OCI-M2 (cell line): ENCODE data around the gene FAM181A.

Experiments
- DNase-seq: peaks from one replicate; lab custom pipeline; 2025; ENCODE audit not compliant: unreplicated experiment; lab: John Stamatoyannopoulos, UW

The FAM181A gene

GRCh38 chr14:93928184-93929047, 1.3 kb downstream of the FAM181A start:
- no peak for DNase-seq

DNA sequence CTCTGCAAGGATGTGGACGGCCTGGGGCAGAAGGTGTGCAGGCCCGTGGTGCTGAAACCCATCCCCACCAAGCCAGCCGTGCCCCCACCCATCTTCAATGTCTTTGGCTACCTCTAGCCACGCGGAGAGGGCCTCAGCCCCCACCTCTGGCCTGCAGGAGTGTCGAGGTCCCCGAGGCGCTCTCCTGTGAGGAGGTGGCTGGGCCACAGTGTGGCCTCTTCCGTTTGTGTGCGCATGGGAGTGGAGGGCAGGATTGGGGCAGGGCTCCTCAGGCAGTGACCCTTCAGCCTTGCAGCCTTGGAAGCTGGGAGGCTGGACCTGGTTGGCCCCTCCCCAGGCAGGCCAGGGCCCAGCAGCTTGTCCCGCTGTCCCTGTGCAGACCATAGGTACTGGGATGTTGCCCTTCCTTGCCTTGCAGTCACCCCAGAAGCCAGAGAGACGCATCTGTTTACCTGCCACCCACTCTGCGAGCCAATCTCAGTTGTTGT, 1.9 kb downstream of the FAM181A start:
- DNase-seq, result no peak

DNA sequence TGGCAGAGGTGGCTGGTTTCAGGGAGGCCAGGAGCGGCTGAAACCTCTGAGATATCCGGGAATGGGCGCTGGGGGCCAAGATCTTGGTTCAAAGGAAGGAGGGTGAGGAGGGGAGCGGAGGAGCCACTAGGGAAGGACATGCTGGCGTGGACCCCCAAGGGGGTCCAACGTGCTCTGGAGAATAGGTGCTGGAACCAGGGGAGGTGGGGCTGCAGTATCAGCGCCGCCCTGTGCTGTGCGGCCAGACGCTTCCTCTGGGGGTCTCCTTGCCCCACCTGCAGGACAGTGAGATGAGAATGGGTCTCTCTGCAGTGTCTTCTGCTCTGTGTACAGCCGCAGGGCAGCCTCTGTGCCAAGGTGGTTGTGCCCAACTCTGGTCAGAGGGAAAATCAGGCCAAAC, 2.5 kb downstream of the FAM181A start:
- DNase-seq, result no peak

- DNase-seq, result no peak
Measured at GRCh38 chr14:93930296-93930988, 3.3 kb downstream of the FAM181A start.

GRCh38 chr14:93930989-93931307, 3.8 kb downstream of the FAM181A start:
- no peak for DNase-seq

DNA sequence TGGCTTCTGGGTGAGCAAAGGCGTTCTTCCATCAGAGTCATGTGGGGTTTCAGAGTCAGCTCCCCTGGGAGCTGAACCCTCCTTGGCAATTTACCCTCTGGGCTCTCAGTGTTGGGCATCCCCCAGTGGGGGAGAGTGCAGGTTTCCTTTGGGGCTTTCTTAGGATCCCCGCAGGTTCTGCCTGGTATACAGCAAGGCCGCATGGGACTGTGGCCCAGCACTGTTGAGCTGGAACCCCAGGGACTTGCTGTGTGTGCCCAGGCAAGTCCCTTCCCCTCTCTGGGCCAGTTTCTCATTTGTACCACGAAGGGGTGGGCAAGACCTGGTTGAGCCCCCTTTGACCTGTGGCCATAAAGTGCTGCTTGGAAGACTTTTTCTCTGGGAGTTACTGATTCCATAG, 5.5 kb downstream of the FAM181A start:
- DNase-seq, result no peak

DNA sequence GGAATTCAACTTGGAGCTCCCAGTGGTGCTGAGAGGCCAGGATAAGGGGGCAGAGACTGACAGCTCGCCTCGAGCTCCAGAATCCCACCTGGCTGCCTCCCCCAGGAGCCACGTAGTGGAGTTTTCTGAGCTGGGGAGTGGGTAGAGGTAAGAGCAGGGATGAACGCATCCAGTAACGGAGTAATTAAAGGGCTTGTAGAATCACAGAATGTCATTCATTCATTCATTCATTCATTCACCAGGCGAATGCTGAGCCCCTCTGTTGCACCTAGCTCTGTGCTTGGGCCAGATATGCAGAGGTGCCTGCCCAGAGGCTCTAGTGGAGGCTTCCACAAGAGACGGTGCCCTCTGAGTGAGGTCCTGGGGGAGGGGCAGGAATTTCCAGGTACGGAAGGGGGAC, 8.1 kb downstream of the FAM181A start:
- no peak for DNase-seq

DNA sequence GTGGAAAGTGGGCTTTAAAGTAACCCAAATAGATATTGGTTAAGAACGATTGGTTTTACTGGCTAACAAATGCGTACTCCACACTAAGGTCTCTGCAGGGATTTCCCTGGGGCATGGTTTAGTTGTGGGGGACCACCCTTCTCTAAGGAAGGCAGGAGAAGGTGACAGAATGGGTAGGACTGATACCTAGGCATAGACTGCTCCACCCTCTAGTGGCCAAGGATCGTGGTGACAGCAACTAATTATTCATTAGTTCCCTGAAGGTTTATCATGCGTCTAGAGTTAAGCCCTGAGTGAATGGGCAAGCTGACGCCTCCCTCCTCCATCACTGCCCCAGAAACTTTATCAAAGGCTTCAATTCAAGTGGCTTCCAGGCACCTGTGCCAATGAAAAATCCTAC, 9.1 kb downstream of the FAM181A start:
- DNase-seq, result no peak

DNA sequence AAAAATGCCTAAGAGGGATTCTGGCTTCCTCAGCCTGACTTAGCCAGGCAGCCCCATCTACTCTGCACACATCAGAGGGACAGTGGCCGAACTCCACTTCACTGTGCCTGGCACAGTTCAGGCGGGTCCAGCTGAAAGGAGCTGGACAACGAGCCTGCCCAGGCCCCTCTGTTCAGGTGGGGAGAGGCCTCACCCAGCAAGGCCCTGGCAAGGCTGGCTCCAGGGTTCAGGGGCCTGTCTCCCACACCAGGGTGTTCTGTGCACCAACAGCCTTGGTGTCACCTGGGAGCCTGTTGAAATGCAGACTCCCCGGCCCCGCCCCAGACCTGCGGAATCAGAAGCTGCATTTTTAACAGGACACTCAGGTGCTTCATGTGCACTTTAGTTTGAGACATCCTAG, 9.8 kb downstream of the FAM181A start:
- no peak for DNase-seq

GRCh38 chr14:93937519-93937918, 10.4 kb downstream of the FAM181A start:
- no peak for DNase-seq

GRCh38 chr14:93938751-93939303, 11.7 kb downstream of the FAM181A start:
- no peak for DNase-seq

DNA sequence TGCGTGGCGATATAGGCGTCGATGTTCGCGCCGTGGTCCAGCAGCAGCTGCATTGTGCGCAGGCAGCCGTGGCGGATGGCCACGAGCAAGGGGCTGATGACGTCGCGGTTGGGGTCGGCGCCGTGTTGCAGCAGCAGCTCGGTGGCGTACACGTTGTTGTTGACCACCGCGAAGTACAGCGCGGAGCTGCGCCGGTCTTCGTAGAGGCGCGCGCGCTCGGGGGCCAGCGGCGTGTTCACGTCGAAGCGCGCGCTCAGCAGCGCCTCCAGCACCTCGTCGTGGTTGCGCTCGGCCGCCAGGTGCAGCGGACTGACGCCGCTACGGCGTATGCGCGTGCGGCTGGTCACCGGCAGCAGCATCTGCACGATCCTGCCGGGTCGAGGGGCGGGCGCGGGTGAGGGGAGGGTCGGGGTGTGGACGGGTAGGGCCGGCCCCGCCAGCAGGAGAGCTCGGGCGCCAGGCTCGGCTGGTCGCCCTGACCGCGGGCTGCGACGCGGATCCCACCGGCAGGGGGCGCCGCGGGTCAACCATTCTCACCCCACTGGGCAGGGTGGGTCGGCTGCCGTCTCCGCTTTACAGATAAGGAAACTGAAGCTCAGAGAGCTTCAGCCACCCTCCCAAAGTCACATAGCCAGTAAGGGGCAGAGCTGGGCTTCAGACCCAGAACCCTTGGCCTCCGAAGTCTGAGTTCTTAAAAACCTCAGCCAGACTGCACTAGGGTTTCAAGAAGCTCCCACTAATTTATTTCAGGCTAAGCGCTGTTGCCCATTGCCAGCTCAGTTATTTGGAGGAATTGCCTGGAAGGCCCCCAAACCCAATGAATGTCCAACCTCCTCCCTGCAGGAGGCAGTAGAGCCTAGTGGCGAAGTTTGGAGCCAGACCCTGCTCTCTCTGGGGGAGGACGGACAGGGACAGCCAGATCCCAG, 12.4 kb downstream of the FAM181A start:
- no peak for DNase-seq

- DNase-seq, result no peak
Measured at GRCh38 chr14:93940437-93940836, 13.3 kb downstream of the FAM181A start.

DNA sequence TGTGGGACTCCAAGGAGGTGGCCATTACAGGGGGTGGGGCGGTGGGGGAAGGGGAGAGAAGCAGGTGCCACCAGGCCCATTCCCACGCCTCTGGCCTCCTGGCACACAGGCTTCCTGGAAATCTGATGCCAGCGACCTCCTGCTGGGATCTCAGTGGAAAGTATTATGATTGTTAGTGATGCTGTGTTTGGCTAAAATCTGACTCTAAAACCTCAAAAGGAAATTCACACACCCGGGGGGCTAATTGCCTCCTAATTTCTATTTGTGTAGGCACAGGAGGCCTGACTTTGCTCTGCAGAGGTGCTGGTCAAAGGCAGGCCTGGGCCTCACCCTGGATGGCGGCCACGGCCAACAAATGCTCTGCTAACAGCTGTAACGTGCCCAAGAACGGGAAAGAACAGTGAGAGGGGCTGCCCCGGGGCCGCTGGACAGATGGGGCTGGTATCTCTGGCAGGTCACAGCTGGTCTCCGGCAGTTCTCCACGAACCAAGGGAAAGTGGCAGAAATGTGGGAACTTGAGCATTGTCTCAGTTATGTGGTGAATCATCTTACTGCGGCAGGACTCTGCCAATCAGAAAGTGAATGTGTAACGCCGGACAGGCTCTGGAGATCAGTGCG, 14.3 kb downstream of the FAM181A start:
- no peak for DNase-seq

- no peak for DNase-seq
Measured at GRCh38 chr14:93943052-93943451, 15.9 kb downstream of the FAM181A start.

DNA sequence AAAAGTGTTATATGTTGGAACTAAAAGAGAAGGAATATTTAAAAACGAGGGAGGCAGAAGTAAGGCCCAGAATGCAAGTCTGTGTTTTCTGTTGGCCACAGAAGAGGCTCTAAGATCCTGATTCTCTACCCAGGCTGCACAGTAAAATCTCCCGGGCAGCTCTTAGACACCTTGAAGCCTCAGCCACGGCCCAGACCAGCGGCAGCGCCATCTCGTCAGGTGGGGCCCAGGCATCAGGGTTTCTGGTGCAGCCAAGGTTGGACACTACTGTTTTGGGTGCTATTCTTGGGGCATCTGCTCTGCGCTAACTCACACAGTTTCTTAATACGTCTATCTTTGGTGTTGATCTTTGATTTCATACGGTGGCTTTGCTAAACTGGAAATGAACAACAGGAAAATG, 16.8 kb downstream of the FAM181A start:
- no peak for DNase-seq

DNA sequence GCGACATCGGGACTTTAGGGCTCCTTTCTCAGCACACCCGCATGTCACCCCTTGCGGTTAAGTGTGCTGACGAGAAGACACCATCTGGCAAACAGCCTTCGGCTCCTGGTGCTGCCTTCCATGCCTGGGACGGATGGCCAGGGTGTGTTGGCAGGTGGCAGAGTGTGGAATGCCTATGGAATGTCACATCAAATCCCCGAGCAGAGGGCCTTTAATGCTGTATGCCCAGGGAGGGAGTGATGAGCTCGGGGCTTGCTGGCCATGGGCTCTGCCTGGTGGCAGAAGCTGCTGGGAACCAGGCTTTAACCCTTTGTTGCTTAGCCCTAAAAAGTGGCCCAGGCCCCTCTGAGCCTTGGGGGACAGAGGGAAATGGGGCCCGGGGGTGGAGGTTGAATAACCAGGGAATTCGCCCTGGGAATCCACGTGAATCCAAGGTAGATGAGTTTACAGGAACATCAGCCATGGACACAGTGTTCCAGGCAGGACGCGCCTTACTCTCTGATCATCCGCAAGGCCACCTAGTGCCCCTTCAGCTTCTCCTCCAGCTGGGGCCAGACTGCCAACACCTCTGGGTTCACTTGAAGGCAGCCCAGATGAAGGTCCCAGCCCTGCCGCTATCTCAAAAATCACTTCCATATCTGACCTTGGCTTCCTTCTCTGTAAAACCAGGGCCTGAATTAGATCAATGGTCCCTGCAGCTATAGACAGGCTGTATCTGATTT, 17.4 kb downstream of the FAM181A start:
- DNase-seq, result no peak

DNA sequence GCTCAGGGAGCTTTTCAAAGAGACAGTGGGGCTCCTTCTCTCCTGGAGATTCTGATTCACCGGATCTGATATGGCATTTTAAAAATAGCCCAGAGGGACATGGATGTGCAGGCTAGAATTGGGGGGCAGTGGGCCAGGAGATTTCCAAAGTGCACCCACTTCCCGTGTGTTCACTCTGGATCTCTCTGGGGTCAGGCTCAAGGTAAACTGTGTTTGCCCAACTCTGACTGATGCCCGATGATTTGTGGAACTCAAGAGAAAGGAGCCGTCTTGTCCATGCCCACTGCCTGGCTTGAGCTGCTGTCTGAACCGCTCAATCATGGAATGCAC, 17.9 kb downstream of the FAM181A start:
- DNase-seq, result no peak

GRCh38 chr14:93946104-93946503, 19.0 kb downstream of the FAM181A start:
- DNase-seq, result no peak

GRCh38 chr14:93946541-93947090, 19.5 kb downstream of the FAM181A start:
- no peak for DNase-seq
